H9 (cell line): ENCODE measurements around the gene NPS. TPM values are rescaled to one million over a fixed set of nuclear protein-coding genes. Genes with fewer than 3 reads are reported as not detected.
A peak's percentile ranks its signal among the peaks of the same experiment; 100 is the strongest.

ENCODE experiments used
- DNase-seq: peaks from one replicate; pipeline ENCODE4 v3.0.0-alpha.2; 2017
- H2AFZ ChIP-seq: one replicate; pipeline ENCODE4 v1.6.1; 2013; ENCODE audit warnings: mild to moderate bottlenecking, low read length, control low read depth, moderate library complexity
- H2AK5ac ChIP-seq: 2 replicates; pipeline ENCODE4 v1.6.1; 2013; ENCODE audit warnings: low read length, control low read depth, mixed read lengths; ENCODE audit not compliant: insufficient read length
- H2BK120ac ChIP-seq: one replicate; pipeline ENCODE4 v1.6.1; 2013; ENCODE audit warnings: low read depth, mild to moderate bottlenecking, low read length, control low read depth, inconsistent platforms; ENCODE audit not compliant: poor library complexity, severe bottlenecking
- H2BK12ac ChIP-seq: 2 replicates; pipeline ENCODE4 v1.6.1; 2013; ENCODE audit warnings: low read length, control low read depth, mixed read lengths, low read depth; ENCODE audit not compliant: insufficient read length
- H2BK15ac ChIP-seq: 2 replicates; pipeline ENCODE4 v1.6.1; 2013; ENCODE audit warnings: low read depth, low read length, control low read depth
- H2BK20ac ChIP-seq: one replicate; pipeline ENCODE4 v1.6.1; 2013; ENCODE audit warnings: low read depth, mild to moderate bottlenecking, low read length, control low read depth, inconsistent platforms; ENCODE audit not compliant: poor library complexity, severe bottlenecking
- H2BK5ac ChIP-seq: 2 replicates; pipeline ENCODE4 v1.6.1; 2013; ENCODE audit warnings: low read length, control low read depth, mixed read lengths; ENCODE audit not compliant: insufficient read length
- H3K14ac ChIP-seq: 2 replicates; pipeline ENCODE4 v1.6.1; 2013; ENCODE audit warnings: low read length, control low read depth; ENCODE audit not compliant: insufficient read depth
- H3K18ac ChIP-seq: 2 replicates; pipeline ENCODE4 v1.6.1; 2013; ENCODE audit warnings: low read depth, mild to moderate bottlenecking, mixed read lengths, low read length, control low read depth; ENCODE audit not compliant: insufficient read length
- H3K23ac ChIP-seq: 2 replicates; pipeline ENCODE4 v1.6.1; 2013; ENCODE audit warnings: low read length, control low read depth, mixed read lengths, low read depth; ENCODE audit not compliant: insufficient read length
- H3K23me2 ChIP-seq: 2 replicates; pipeline ENCODE4 v1.6.1; 2013; ENCODE audit warnings: low read depth, mild to moderate bottlenecking, mixed read lengths, low read length, control low read depth; ENCODE audit not compliant: insufficient read length, poor library complexity, severe bottlenecking
- H3K27ac ChIP-seq: 2 replicates; pipeline ENCODE4 v1.5.1; 2013; ENCODE audit warnings: low read length, control low read depth, mixed read lengths, low read depth; ENCODE audit not compliant: insufficient read length
- H3K27me3 ChIP-seq: 2 replicates; pipeline ENCODE4 v1.6.1; 2013; ENCODE audit warnings: low read length, control low read depth, inconsistent platforms; ENCODE audit not compliant: insufficient read depth
- H3K4ac ChIP-seq: 2 replicates; pipeline ENCODE4 v1.6.1; 2013; ENCODE audit warnings: low read depth, mild to moderate bottlenecking, control low read depth, inconsistent platforms, low read length, moderate library complexity
- H3K4me1 ChIP-seq: 2 replicates; pipeline ENCODE4 v1.6.1; 2013; ENCODE audit warnings: low read length, control low read depth, inconsistent platforms; ENCODE audit not compliant: insufficient read depth
- H3K4me2 ChIP-seq: 2 replicates; pipeline ENCODE4 v1.6.1; 2013; ENCODE audit warnings: low read length, control low read depth, mixed read lengths; ENCODE audit not compliant: insufficient read length, insufficient read depth
- H3K56ac ChIP-seq: 2 replicates; pipeline ENCODE4 v1.6.1; 2013; ENCODE audit warnings: low read depth, mild to moderate bottlenecking, mixed read lengths, low read length, control low read depth; ENCODE audit not compliant: insufficient read length
- H3K79me1 ChIP-seq: 2 replicates; pipeline ENCODE4 v1.6.1; 2013; ENCODE audit warnings: low read depth, mild to moderate bottlenecking, moderate library complexity, low read length, control low read depth, inconsistent platforms; ENCODE audit not compliant: insufficient read depth, poor library complexity, severe bottlenecking
- H3K79me2 ChIP-seq: 2 replicates; pipeline ENCODE4 v1.6.1; 2013; ENCODE audit warnings: low read length, control low read depth, inconsistent platforms; ENCODE audit not compliant: insufficient read depth
- H3K9ac ChIP-seq: 2 replicates; pipeline ENCODE4 v1.6.1; 2013; ENCODE audit warnings: low read length, control low read depth, mixed read lengths; ENCODE audit not compliant: insufficient read length; ENCODE audit errors: extremely low read depth
- H3K9me3 ChIP-seq: one replicate; pipeline ENCODE4 v1.6.1; 2013; ENCODE audit warnings: low read depth, low read length, inconsistent platforms; ENCODE audit not compliant: control insufficient read depth
- H3T11ph ChIP-seq: one replicate; pipeline ENCODE4 v1.6.1; 2013; ENCODE audit warnings: mild to moderate bottlenecking, low read length, control low read depth, inconsistent platforms
- H4K20me1 ChIP-seq: one replicate; pipeline ENCODE4 v1.6.1; 2013; ENCODE audit not compliant: control insufficient read depth, insufficient read length, insufficient read depth
- H4K5ac ChIP-seq: 2 replicates; pipeline ENCODE4 v1.6.1; 2013; ENCODE audit warnings: low read depth, mild to moderate bottlenecking, mixed read lengths, low read length, control low read depth; ENCODE audit not compliant: insufficient read length
- H4K8ac ChIP-seq: replicated peaks from 2 replicates; pipeline ENCODE4 v1.6.1; 2013; ENCODE audit warnings: low read length, control low read depth, mixed read lengths, low read depth; ENCODE audit not compliant: insufficient read length
- H4K91ac ChIP-seq: 2 replicates; pipeline ENCODE4 v1.6.1; 2013; ENCODE audit warnings: low read depth, mild to moderate bottlenecking, moderate library complexity, mixed read lengths, low read length, control low read depth; ENCODE audit not compliant: insufficient read length
- H3K27ac Mint-ChIP-seq, 3 experiments: 2 replicates in 2 of 3; 3 replicates in 1 of 3; pipeline ENCODE4 v1.8.0; 2020 to 2021; ENCODE audit warnings: mixed read lengths in 3 of 3, mild to moderate bottlenecking in 1 of 3, moderate library complexity in 1 of 3
- H3K27me3 Mint-ChIP-seq: 2 replicates; pipeline ENCODE4 v1.8.0; 2021; ENCODE audit warnings: low read depth, mild to moderate bottlenecking, moderate library complexity, mixed read lengths
- H3K36me3 Mint-ChIP-seq, 3 experiments: 2 replicates in 2 of 3; 3 replicates in 1 of 3; pipeline ENCODE4 v1.8.0; 2020 to 2021; ENCODE audit warnings: low read depth in 3 of 3, mixed read lengths in 3 of 3; ENCODE audit not compliant: insufficient read depth in 1 of 3
- H3K4me1 Mint-ChIP-seq, 2 experiments: 2 replicates each; pipeline ENCODE4 v1.8.0; 2020; ENCODE audit warnings: mixed read lengths in 2 of 2
- H3K4me3 Mint-ChIP-seq, 2 experiments: 2 replicates in 1 of 2; 3 replicates in 1 of 2; pipeline ENCODE4 v1.8.0; 2020 to 2021; ENCODE audit warnings: mild to moderate bottlenecking in 2 of 2, mixed read lengths in 2 of 2, moderate library complexity in 1 of 2
- H3K9me3 Mint-ChIP-seq, 2 experiments: 2 replicates in 1 of 2; 3 replicates in 1 of 2; pipeline ENCODE4 v1.8.0; 2020; ENCODE audit warnings: mild to moderate bottlenecking in 2 of 2, mixed read lengths in 2 of 2, moderate library complexity in 1 of 2
- WGBS: extraction: QIAGEN DNeasy Blood & Tissue Kit; methylation state at CpG from one replicate; pipeline ENCODE4 v1.1.7; 2013; ENCODE audit warnings: missing lambda C conversion rate, low lambda C conversion rate, mixed read lengths; ENCODE audit not compliant: insufficient read length; ENCODE audit errors: extremely low coverage; 5-methylcytosine and 5-hydroxymethylcytosine counted together
- total RNA-seq: library from RNA; stranded (reverse); gene quantifications from 2 replicates; pipeline ENCODE4 v1.2.1, GENCODE V29; 2021
- TF ChIP-seq, protein P1 (sequence below): fragments of 200-600 bp; sonication (generic); conservative IDR thresholded peaks from 3 replicates; pipeline ENCODE4 v1.8.0; 2021; ENCODE audit warnings: antibody characterized with exemption, mild to moderate bottlenecking

NPS gene
- total RNA-seq, 1 experiment from 2014 or later, result not detected

DNA sequence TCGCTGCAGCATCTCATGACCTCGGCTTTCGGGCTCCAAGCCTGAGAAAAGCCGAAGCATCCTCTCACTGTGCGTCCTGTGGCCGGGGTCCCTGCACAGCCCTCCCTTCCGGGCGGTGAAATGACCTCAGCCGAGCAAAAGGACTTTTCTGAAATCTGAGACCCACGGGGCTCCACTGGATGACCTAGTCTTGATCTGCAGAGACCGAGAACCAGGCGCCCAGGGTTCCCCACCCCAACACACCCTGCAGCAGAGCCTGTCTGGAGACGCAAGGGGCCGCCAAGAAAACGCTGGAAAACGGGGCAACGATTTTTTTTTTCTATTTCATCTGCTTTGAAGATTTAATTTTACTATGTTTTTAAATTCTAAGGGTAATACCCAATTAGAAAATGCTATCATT lies 31.7 kb downstream of the NPS start:
- H3K9me3 Mint-ChIP-seq, result no peaks in the 10 kb centered on the region
- Histone ChIP-seq H3K23me2 (no peaks in the 10 kb centered on the region), H2AFZ (peak overlapping the region; percentile 10), H3K9ac (no peak overlapping the region), H4K8ac (no peak overlapping the region), H3K27me3 (no peaks in the 10 kb centered on the region), H3K27ac (no peak overlapping the region), H3K79me2 (no peaks in the 10 kb centered on the region), H2BK5ac (no peak overlapping the region), H3K14ac (no peak overlapping the region), H4K20me1 (no peaks in the 10 kb centered on the region), H3K4me1 (no peaks in the 10 kb centered on the region), H3K56ac (no peak overlapping the region), H2BK20ac (no peak overlapping the region), H3K23ac (no peak overlapping the region), H3T11ph (no peak overlapping the region), H3K4ac (no peak overlapping the region), H3K79me1 (no peaks in the 10 kb centered on the region), H4K5ac (no peak overlapping the region), H3K4me2 (no peak overlapping the region), H4K91ac (no peak overlapping the region), H2BK12ac (no peak overlapping the region), H2AK5ac (no peak overlapping the region), H3K9me3 (no peaks in the 10 kb centered on the region), H2BK120ac (no peak overlapping the region), H2BK15ac (no peak overlapping the region), H3K18ac (no peak overlapping the region)
- no peaks in the 10 kb centered on the region; the same call in none of the 2 replicates for H3K27me3 Mint-ChIP-seq
- WGBS, result no CpG with 5 or more reads among the region's 17 CpGs
- TF ChIP-seq, protein P1, sequence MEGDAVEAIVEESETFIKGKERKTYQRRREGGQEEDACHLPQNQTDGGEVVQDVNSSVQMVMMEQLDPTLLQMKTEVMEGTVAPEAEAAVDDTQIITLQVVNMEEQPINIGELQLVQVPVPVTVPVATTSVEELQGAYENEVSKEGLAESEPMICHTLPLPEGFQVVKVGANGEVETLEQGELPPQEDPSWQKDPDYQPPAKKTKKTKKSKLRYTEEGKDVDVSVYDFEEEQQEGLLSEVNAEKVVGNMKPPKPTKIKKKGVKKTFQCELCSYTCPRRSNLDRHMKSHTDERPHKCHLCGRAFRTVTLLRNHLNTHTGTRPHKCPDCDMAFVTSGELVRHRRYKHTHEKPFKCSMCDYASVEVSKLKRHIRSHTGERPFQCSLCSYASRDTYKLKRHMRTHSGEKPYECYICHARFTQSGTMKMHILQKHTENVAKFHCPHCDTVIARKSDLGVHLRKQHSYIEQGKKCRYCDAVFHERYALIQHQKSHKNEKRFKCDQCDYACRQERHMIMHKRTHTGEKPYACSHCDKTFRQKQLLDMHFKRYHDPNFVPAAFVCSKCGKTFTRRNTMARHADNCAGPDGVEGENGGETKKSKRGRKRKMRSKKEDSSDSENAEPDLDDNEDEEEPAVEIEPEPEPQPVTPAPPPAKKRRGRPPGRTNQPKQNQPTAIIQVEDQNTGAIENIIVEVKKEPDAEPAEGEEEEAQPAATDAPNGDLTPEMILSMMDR, result no peak
- no peaks in the 10 kb centered on the region for H3K4me1 Mint-ChIP-seq
- H3K4me3 Mint-ChIP-seq, result no peak overlapping the region
- no peak for DNase-seq
- no peaks in the 10 kb centered on the region for H3K36me3 Mint-ChIP-seq
- no peak overlapping the region for H3K27ac Mint-ChIP-seq
